K562 (cell line): ENCODE measurements around the gene SIGMAR1.

ENCODE experiments used
- CBX8 ChIP-seq: fragments of 200-600 bp; sonication (generic); IDR thresholded peaks from 2 replicates; pipeline ENCODE4 v1.6.1; 2012; ENCODE audit warnings: borderline replicate concordance, mixed run types, low read depth, mild to moderate bottlenecking, moderate library complexity, mixed read lengths, low read length, control low read depth, inconsistent platforms; ENCODE audit not compliant: poor library complexity, severe bottlenecking; ENCODE audit errors: extremely low read depth
- FOS ChIP-seq: IDR thresholded peaks from 3 replicates; pipeline ENCODE4 v1.6.1; 2011; ENCODE audit not compliant: insufficient read length; ENCODE audit errors: extremely low read depth
- JUN ChIP-seq, 2 experiments: sonication (generic) in 1 of 2; formaldehyde crosslinking in 1 of 2; IDR thresholded peaks; 2 replicates each; pipeline versions ENCODE4 v1.6.1 to v1.8.0; 2012 to 2022; ENCODE audit warnings: borderline replicate concordance in 2 of 2, mild to moderate bottlenecking in 2 of 2, improper control_type of control experiment in 1 of 2, low read depth in 1 of 2, low read length in 1 of 2, missing genetic modification reagents in 1 of 2
- POLR2AphosphoS5 ChIP-seq: IDR thresholded peaks from 2 replicates; pipeline ENCODE4 v1.6.1; 2011; ENCODE audit warnings: mild to moderate bottlenecking, low read depth, low read length, moderate library complexity; ENCODE audit not compliant: control insufficient read depth, insufficient read depth
- SMARCB1 ChIP-seq: IDR thresholded peaks from 2 replicates; pipeline ENCODE4 v1.6.1; 2011; ENCODE audit warnings: improper control_type of control experiment, low read depth; ENCODE audit not compliant: insufficient read length
- ZBED1 ChIP-seq: IDR thresholded peaks from 2 replicates; pipeline ENCODE4 v1.6.1; 2014
- ZC3H4 ChIP-seq: sonication (generic); formaldehyde crosslinking; IDR thresholded peaks from 2 replicates; pipeline ENCODE4 v1.9.0; 2021; ENCODE audit warnings: missing genetic modification reagents, borderline replicate concordance
- TF ChIP-seq, protein P1 (sequence below): fragments of 250-450 bp; sonication (Bioruptor Pico); IDR thresholded peaks from 2 replicates; pipeline ENCODE4 v1.8.0; 2021; ENCODE audit warnings: borderline replicate concordance, mild to moderate bottlenecking, moderate library complexity; ENCODE audit not compliant: poor library complexity, severe bottlenecking

GRCh38 chr9:34633166-34633565 lies 4.4 kb downstream of the SIGMAR1 start:
- TF ChIP-seq JUN (IDR thresholded peaks at IDR 0.05; ENCODE audit: borderline replicate concordance, low read depth, low read length): no peak
- TF ChIP-seq JUN (CRISPR knock-in tag; IDR thresholded peaks at IDR 0.05; ENCODE audit: borderline replicate concordance): no peak
- no peak for TF ChIP-seq POLR2AphosphoS5
- TF ChIP-seq, protein P1, sequence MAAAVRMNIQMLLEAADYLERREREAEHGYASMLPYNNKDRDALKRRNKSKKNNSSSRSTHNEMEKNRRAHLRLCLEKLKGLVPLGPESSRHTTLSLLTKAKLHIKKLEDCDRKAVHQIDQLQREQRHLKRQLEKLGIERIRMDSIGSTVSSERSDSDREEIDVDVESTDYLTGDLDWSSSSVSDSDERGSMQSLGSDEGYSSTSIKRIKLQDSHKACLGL: no peak
- TF ChIP-seq ZC3H4: no peak
- TF ChIP-seq SMARCB1: no peak
- no peak for TF ChIP-seq ZBED1
- TF ChIP-seq FOS: no peak
- TF ChIP-seq CBX8: no peak
